IPS DF 4.7 (cell line): Measurements from ENCODE around the gene SMIM7.
A peak's percentile ranks its signal among the peaks of the same experiment; 100 is the strongest.
"Not testable (repeated sequence)": the region's sequence is repeated elsewhere in the genome, so short reads cannot be mapped to it uniquely, and the experiment has no call there.

Experiments
- DNase-seq: peaks from one replicate; pipeline ENCODE4 v3.0.0-alpha.2; 2013; ENCODE audit warnings: low spot score; ENCODE audit errors: extremely low read depth

SMIM7 gene

DNA sequence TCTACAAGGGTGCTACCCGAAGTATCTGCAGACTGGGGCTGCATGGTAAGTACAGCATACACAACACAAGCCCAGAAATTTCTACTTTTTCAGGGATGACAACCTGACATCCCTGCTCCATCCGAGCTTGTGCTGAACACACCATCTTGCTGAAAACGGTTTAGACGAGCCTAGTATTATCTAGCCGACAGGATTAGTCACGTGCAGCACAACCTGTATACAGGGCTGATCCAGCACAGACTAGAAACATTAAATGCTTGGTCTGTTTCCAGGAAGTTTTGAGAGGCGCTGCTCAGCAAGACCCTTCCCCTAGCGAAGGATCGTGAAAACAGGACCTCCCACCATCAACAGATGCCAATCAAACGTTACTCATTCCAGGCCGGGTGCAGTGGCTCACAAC lies 4.2 kb downstream of the SMIM7 start:
- no peak for DNase-seq

DNA sequence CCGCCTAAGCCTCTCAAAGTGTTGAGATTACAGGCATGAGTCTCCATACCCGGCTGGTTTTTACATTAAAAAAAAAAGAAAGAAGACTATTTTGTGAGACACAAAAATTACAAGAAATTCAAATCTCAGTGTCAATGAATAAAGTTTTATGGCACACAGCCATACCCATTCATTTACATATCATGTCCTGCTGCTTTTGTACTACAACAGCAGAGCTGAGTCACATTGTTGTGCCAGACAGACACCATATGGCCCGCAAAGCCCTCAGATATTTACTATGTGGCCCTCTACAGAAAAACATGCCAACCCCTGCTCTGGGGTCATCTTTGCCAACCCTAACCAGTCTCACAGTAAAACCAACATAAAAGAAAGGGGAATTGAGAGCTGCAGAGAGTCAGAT lies 5.3 kb downstream of the SMIM7 start:
- no peak for DNase-seq

DNA sequence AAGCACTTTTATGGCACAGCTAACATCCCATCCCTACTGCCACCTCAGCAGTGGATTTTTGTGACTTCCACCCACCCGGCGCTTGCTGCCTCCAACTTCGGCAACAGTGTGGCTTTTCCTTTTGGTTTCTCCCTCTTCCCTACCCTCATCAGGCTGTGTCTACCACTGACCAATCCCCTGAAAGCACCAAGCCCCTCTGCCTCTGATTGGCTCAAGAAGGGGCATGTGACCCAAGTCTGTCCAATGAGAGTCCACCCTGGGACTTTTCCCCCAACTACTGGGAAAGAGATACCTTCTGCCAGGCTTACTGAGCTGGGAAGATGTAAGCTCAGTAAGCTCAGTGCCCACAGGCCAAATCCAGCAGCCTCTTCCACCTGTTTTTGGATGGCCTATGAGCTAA lies 5.8 kb downstream of the SMIM7 start:
- no peak for DNase-seq

DNA sequence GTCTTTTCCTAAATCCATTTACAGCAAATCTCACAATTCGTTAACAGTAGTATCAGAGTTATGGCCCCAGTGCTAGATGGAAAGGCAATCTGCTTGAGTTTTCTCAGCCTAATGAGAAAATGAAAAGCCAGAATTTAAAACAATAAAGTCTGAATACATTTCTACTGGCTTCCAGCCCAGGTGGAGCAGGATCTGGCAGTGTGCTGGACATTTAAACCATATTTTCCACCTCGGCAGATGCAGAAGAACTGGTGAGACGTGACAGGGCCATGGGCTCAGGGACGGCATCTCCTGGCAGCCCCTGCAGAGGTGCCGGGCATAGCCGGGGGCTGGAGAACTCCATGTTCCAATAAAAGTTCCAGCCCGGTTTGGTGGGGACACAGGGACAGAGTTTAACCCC lies 7.1 kb downstream of the SMIM7 start:
- DNase-seq = no peak

DNA sequence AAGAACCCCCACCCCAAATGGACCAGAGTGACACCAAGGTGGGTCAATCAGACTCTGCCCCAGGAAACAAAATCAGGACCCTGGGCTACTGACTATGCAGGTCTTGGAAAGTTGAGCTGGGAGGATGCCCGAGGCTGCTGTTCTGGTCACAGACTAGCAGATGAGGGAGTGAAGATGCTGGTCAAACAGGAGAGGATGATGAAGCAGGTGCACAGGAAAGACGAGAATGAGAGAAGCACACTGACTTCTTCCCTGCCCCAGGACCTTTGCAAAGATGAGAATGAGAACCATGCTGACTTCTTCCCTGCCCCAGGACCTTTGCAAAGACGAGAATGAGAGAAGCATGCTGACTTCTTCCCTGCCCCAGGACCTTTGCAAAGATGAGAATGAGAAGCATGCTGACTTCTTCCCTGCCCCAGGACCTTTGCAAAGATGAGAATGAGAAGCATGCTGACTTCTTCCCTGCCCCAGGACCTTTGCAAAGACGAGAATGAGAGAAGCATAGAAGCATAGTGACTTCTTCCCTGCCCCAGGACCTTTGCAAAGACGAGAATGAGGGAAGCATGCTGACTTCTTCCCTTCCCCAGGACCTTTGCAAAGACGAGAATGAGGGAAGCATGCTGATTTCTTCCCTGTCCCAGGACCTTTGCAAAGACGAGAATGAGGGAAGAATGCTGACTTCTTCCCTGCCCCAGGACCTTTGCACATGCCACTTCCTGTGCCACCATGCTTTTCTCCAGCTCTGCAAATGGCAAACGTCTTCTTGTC lies 8.3 kb downstream of the SMIM7 start:
- not testable (repeated sequence) for DNase-seq

DNA sequence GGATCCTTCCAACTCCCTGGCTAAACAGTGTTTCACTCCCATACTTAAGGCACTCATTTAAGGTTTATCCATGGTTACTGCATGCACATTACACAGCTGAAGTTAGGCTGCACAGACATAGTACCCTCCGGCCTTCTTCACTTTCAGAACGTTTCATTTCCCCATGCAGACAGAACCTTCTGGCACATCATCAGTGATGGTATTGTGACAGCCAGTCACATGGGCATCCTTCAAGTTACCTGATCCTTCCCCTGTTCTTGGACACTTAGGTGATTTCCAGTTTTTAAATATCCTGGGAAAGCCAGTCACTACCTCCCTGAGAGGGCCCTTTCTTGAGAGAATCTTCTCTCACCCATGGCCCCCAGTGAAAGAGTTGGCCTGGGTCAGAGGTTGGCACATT lies 9.1 kb downstream of the SMIM7 start:
- no peak for DNase-seq

DNA sequence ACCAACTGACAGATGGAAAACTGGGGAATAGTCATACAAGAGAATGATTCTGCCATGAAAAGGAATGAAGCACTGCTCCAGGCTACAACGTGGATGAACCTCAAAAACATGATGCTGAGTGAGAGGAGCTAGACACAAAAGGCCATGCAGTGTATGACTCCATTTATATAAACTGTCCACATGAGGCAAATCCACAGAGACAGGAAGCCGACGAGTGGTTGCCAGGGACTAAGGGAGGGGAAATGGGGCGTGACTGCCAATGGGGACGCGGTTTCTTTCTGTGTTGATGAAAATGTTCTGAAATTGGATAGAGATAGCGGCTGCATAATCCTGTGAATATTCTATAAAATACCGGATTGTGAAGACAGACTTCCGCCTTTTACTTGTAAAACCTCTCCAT lies 10.2 kb downstream of the SMIM7 start:
- DNase-seq = no peak

DNA sequence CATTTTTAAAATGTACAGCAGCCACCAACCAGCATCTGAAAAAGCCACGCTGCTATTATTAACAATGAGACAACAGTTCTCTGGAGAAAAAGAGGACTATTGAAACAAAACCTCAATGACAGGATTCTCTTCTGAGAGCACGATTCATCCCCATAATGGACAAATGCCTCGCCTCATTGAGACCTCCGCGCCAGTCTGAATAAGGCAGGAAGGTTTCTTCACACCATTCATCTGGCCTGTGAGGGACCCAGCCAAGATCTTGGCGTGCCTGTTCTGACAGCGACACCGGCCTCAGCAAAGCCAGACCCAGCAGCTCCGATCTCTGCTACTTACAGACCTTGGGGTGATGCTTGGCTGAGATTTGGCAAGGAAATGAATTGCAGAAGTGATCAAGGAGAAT lies 14.8 kb downstream of the SMIM7 start:
- DNase-seq = no peak

DNA sequence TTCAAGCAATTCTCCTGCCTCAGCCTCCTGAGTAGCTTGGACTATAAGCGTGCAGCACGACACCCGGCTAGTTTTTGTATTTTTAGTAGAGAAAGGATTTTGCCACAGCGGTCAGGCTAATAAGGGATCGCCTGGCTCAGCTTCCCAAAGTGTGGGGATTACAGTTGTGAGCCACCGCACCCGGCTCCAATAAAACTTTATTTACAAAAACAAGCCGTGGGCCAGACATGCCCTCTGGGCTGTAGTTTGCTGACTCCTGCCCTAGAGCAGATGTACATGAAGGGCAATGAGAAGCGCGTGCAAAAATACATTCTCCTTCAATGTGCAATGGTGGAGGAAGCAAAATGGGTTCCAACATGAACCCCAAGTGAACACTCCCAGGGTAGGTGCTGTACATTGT lies 18.2 kb downstream of the SMIM7 start:
- DNase-seq = no peak

DNA sequence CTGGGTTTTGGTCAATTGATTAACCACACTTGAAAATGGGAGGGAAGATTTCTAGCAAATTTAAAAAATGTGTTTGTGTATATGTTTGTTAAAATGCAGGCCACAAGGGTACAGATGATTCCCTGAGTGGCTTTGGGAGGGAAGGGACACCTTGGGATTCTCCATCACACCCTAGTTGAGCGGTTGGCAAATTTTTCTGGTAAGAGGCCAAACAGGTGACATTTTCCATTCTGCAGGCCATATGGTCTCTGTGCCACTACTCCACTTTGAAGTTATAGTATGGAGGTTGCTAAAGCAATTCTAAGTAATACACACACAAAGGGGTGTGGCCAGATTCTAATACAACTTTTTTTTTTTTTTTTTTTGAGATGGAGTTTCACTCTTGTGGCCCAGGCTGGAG lies 19.0 kb downstream of the SMIM7 start:
- DNase-seq = no peak

DNA sequence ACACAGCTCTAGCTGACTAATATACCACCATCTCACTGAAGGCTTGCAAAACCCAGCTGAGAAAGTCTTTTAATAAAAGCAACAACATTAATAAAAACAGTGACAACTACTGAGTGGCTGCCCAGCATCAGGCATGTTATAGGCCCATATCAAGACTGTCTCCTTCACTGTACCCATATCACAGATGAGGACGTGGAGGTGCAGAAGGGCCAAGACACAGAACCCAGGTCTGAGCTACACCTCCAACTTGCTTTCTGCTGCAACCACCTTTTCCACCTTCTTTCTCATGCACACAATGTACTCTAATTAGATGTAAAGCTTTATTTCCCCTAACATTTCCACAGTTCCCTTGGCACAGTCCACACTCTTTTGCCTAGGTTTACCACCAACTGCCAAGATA lies 21.3 kb downstream of the SMIM7 start:
- no peak for DNase-seq

DNA sequence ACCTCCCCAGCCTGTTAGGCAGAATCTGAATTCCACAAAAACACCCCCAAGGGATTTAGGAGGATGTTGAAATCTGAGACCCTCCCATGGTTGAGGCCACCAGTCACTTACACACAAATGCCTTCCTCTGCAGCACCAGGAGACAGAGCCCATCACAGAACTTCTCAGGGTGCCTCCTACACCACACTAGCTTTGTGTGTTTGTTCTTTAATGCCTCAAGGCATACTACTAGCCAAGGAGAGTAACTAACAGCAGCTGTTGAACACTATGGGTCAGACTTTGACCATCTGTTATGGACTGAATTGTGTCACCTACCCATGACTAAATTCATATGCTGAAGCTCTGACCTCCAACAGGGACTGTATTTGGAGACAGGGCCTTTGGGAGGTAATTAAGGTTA lies 22.4 kb downstream of the SMIM7 start:
- DNase-seq = no peak

DNA sequence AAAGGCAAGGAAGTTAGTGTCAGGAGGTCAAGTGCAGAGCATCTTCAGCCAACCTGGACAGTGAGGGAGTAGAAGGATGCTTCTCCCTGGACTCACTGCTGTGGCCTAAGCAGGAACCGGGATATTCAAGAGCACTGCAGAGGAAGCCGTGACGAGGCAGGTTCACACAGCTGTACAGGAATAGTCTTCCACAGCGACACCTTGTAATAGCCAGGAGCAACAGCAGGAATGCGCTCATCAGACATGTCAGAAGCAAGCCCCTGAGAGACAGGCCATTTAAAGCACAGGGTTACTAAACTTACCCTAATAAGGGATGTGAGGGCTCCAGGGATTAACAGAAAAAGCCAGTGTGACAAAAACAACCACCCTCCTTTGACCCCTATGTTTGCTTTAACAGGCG lies 28.5 kb downstream of the SMIM7 start:
- no peak for DNase-seq

DNA sequence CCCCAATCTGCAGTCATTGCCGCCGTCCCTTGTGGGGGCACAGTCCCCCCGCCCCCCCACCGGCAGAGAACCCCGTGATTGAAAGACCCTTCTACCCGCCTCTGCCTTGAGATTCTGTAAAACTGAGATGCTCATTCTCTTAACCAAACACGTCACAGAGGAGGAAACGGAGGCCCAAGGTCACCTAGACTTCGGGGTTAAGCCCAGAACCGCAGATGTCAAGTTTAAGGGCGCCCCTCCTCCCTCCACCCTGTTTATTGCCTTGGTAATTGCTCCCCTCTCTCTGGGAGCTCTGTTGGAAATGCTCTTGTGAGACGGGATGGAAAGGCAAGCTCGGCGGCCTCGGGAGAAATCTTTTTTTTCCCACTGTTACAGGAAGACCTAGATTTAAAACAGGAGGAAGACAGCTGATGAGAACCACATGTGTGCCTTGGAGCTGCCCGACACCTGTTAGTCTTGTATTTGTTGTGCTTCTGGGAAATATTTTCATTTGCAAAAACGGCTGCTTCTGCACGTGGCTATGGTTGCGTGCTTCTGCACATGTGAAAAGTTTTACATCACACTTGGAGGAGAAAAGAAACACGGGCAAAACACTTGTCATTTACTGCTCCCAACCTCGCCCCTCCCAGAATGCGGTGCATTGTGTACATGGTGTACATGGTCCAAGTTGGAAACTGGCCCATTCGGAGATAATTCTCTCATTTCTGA lies 30.8 kb downstream of the SMIM7 start:
- no peak for DNase-seq

DNA sequence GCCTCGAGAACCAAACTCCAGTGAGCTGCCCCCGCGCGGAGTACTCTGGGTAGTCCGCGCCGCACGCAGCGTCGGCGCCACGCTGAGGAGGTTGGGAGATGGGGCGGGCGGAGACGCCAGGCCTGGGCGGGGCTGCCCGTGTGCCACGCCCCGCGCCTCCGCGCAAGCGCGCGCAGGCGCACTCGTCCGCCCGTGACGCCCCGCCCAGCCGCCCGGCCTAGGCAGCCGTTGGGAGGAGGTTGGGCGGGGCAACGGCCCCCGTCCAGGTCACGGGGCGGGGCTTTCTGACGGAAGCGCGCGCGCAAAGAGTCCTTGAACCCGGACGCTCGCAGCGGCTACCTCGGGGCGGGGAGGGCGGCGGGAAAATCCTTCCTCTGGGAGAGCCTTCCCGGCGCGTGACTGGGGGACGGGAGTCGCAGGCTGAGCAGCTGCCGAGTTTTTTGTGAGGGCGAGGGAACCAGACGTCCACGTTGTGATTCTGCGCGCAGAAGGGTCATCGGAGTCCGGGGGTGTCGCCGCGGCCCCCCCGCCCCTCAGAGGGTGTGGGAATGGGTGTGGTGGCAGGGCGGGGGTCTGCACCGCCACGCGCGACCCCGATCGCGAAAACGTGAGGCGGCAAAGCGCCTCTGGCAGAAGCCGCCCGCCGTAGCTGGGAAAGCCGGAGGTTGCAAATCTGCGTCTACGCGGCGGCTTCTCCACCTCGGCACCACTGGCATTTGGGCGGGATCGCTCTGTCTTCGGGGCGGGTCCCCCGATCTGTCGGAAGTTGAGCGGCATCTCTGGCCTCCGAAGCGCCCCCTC lies 31.6 kb downstream of the SMIM7 start, which contains the start of gene MED26:
TSS of gene MED26 (minus strand) at position 22 of the 801 bp plus-strand sequence. CDS start 261 bp downstream, outside the sequence.
- peak; percentile 28 for DNase-seq

DNA sequence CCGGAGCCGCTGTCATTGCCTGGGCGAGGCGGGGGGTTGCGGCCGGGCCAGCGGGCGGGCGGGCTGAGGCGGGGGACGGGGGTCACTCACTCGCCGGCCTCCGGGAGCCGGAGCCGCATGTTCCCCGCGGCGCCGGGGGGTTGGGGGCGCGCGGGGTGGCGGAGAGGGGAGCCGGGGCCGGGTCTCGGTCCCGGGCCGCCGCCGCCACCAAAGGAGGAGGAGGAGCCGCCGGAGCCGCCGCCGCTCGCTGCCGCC lies 32.1 kb downstream of the SMIM7 start:
- DNase-seq = no peak

DNA sequence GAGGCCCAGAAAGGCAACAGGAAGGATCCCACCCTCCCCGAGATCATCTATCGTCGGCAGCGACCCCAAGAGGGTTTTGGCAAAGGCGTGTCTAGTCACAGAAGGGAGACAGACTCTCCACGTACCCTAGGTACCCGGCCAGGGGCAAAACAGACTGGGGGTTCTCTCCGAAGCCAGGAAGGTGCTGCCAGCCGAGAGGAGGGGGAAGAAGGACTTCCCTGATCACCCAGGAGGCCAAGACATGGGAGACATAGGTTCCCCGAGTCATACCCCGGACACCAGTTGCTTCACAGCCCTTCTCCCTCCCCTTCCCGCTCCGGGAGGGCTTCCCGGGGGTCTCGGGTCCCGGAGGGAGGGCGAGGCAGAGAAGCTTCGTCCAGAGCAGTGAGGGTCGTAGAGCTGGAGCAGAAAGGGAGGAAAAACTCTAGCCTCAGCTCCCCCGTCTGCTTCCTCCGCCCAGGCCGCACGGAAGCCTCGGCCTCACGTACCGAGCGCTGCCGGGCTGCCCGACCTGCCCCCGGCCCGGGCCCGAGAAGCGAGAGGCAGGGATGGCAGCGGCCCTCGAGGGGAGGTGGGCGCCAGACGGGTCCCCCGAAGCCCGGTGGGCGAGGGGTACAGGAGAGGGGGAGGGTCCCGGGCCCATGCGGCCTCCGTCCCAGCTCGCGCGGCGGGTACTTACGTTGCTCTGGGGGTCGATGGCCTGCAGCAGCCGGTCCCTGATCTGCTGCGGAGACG lies 32.6 kb downstream of the SMIM7 start:
- no peak for DNase-seq

DNA sequence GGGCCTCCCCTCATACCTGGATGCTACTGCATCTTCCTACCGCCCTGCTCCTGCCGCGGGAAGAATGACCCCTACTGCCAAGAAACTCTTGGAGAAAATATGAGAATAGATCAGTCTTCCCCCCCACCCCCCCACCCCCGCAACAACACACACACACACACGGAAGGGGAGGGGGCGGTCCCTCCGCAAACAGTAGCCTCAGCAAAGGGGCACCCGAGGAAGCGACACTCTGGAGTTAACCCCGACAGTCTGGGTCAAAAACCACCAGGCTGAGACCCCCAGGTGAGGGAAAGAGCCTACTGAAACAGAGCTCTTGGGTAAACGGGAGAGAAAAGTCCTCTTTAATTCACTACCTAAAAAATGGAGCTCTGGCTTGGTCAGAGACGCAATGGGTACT lies 33.1 kb downstream of the SMIM7 start:
- DNase-seq = no peak

DNA sequence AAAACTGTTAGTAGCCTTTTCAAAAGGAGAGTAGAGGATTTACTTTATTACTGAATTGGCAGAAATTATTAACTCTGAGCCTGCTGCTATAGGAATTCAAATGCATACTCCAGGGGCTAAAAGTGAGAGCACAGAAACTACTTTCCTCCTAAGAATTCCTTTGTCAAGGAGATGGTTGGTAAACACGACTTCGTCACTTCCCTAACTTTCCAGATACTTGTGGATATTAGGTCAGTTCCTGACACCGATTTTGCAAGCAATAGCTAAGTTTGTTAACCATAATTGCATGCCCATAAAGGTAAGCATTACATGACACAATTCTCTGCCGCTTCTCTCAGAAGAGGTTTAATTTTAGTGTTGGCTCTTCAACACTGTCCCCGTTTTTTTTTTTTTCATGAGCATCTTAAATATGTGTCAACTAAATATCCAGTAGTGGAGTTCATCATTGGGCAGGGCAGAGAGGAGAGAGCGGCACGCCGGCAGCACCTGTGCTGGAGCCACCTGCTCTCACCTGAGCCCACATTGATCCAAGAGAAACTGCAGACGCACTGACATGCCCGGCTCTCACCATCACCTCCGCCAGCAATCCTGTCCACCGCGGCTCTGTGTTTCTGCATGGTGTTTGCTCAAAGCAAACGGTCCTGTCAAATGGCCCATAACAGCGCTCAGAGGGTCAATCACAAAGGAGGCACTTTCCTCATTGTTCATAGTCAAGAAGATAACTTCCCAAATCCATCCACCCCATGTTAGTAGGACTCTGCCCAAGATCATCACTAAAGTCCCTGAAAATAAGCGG lies 34.6 kb downstream of the SMIM7 start:
- no peak for DNase-seq

DNA sequence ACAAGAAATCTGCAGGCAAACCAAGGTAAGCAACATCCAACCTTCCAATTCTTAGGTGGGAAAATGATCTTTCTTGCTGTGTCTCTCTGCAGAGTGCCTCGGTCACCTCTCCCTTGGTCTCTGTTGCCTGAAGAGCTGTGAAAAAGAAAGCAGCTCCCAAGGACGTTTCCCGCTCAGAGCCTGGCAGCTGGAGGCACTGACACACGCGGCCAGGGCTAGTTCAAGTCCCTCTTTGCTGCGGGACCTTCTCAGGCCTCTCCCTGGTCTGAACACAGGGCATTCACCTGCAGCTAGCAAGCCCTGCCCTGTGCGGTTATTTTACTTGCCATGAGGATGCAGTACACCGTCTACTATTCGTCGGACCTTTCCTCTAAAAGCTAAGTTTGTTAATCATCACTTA lies 35.7 kb downstream of the SMIM7 start:
- no peak for DNase-seq

DNA sequence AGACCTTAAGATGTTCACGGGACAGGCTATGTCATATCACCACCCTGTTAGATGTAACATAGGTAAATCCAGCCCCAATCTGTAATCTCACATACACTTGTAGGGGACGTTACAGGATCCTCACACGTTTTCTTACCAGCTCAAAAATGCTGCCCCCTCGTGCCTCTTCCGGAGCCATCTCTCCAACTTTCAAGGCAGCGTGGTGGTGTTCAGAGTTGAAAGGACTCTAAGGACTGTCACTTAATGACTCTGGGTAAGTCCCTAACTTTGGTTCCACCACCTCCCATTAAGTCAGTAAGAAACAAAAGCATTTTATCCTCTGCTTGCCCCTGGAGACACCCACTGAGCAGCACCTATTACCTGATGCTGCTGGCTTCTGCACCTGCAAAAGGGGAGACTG lies 36.4 kb downstream of the SMIM7 start:
- no peak for DNase-seq
